Measurements from ENCODE around the gene ARHGAP24. TPM values are rescaled to one million over a fixed set of nuclear protein-coding genes. Genes with fewer than 3 reads are reported as not detected.

Gene ARHGAP24
- total RNA-seq, 1 experiment from 2014 or later, result 5.8 TPM

DNA sequence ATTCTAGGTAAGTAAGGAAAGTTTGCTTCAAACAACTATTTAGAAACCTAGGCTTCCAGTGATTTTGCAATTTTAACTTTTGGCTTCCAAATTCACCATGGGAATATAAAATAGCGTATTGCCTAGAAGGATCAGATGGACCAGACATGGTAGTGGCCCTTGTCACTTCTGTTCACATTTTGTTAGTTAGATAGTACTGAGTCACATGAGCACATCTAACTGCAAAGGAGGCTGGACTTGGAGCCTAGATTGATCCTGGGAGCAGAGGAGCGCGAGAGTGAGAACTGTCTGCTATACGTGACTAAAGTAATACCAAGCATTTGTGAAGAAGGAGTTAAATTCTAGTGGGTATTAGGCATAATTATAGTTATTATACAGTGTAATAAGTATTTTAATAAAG lies 102.4 kb downstream of the ARHGAP24 start:
- DNase-seq (ENCODE audit: low read depth), result no peak

GRCh38 chr4:85579942-85580341 lies 105.0 kb downstream of the ARHGAP24 start:
- DNase-seq (ENCODE audit: low read depth), result no peak

- DNase-seq (ENCODE audit: low read depth), result no peak
These were observed 105.5 kb downstream of the ARHGAP24 start for GRCh38 chr4:85580489-85580888.

DNA sequence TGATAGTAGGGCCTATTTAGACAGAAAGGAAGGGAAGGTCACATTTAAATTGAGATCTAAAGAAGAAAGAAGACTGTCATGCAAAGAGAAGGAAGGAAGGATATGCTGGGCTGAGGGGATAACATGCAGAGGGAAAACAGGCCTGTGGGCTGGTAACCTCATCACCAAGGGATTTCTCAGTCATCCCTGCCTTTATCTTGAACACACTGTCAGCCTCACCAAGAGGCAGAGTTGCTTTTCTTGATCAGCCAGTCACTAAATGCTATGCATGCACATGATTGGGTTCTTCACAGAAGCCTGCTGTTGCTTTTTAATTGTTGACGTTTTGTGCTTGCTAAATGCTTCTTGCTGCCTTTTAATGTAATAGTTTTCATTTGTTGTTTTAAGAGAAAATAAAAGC lies 113.0 kb downstream of the ARHGAP24 start:
- DNase-seq (ENCODE audit: low read depth), result no peak

DNA sequence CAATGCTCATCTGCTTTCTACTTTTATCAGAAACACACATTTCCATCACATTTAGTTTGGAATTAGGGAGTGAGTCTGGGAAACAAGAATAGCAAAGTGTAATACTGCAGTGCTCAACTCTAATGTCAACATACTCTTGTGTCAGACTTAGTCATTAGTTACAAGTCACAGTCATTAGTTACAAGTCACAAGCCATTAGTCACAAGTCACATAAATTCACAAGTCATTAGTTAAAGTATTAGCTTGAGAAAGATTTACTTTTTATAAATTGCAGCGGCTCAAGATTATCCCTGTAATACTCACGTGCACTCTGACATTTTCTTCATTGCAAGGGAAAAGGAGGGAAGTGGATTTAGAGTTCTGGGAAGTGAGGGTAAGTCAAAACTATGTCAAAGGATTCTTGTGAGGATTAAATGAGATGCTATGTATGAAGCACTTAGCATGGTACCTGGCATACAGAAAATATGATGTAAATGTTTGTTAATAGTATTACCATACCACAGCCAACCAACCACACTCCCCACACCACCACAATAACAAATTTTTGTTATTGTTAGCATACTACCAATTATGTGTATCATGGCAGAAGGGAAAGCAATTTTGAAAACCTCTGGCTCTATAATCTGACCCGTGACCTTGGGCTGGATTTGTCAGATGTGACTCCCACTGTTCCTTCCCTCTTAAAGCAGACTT lies 116.6 kb downstream of the ARHGAP24 start:
- DNase-seq (ENCODE audit: low read depth), result no peak

- no peak for DNase-seq (ENCODE audit: low read depth)
These were observed 120.3 kb downstream of the ARHGAP24 start for GRCh38 chr4:85595098-85595775.

- DNase-seq (ENCODE audit: low read depth), result no peak
These were observed 121.0 kb downstream of the ARHGAP24 start for GRCh38 chr4:85595796-85596559.

DNA sequence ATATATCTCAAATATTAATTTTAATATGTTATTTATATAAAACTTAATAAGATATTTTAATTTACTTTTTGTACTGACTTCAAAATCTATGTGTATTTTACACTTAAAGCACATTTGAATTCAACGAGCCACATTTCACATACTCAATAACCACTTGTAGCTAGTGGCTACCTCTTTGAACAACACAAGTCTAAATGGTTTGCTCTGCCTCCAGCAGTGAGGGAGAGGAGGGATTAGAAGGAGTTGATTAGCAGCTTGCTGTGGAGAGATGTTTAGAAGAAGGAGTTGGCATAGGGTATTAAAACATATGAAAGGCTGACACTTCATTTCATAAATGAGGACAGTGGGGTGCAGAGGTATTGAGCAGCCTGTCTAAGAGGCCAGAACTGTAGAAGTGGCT lies 124.0 kb downstream of the ARHGAP24 start:
- DNase-seq (ENCODE audit: low read depth), result no peak

DNA sequence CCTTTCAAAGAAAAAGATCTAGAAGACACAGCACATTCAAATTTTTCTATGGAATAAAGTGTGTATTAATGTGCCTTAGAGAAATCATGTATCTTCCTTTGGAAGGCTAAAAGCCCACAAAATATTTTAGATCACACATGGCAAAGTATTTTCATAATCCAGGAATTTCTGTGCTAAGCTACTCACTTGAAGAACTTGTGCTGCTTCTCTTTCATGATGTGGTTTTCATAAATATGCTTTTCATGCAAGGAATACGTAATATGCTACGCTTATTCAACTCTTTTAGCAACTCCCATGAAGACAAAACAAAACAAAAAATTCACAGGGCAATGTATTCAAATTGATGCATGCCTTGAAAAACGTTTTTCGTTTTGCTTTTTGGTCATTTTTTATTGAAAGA lies 125.6 kb downstream of the ARHGAP24 start:
- no peak for DNase-seq (ENCODE audit: low read depth)

- peak; percentile 31 for DNase-seq (ENCODE audit: low read depth)
These were observed 128.7 kb downstream of the ARHGAP24 start for GRCh38 chr4:85603437-85604336.

DNA sequence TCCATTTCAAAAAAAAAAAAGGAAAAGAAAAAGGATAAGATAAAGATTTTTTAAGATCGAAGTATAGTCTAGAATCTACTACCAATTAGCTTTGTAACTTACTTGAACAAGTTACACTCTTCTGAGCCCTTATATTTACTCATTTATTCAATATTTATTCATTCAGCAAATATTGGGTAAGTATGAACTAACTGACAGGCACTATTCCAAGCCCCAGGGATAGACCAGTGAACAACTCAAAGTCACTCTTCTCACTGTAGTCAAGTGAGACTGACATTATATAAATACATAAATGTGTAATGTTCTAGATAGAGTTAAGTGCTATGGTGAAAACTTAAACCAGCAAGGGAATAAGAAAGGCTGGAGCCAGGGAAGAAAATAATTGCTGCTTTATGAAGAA lies 131.6 kb downstream of the ARHGAP24 start:
- no peak for DNase-seq (ENCODE audit: low read depth)

DNA sequence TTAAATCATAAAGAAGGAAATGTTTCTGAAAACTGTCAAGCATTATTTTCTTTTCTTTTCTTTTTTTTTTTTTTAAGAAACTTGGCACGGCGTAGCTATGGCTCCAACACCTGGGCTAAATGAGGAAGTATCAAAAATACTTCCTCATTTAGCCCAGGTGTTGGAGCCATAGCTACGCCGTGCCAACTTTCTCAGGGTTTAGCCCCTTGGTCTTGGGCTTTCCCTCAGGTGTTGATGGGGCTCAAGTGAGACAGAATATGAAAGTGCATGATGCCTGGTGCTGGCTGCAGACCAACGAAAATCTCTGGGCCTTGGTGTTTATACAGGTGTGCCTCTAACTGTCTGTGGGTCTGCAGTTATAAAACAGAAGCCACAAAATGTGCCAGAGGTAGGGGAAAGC lies 132.7 kb downstream of the ARHGAP24 start:
- no peak for DNase-seq (ENCODE audit: low read depth)

GRCh38 chr4:85610450-85610849 lies 135.5 kb downstream of the ARHGAP24 start:
- DNase-seq (ENCODE audit: low read depth), result no peak

DNA sequence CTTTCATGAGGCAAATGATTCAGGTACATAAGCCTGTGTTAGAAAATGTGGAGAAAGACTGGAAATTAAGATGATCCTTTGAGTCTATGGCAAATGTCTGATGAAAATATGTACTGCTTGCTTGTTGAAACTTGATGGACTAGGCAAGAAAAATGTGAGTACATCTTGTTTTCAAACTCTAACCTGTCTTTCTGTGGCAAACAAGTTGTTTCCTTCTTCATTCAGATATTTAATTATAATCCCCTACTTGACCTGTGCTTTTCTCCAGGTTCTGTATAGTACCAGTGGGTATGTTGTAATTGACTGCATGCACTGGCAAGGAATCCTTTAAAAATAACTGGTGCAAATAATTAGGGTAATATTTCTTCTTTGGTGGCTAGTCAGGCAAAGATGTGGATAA lies 136.7 kb downstream of the ARHGAP24 start:
- DNase-seq (ENCODE audit: low read depth), result no peak

DNA sequence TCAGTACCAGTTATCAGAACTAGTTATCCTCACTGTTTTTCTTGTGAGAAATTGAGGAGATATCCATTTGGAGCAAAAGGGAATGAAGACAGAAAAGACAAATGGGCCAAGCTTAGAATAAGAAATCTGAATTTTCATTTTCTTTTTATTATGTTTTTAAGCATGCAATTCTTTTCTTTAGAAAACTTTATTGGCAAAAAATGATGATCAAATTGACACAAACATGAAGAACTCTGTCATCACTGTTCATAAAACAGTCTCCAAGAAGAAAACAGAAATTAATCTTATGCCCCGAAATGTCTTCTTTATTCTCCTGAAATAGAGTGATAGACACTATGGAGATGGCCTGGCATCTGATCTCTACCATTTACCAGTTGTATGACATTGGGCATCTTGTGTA lies 139.0 kb downstream of the ARHGAP24 start:
- no peak for DNase-seq (ENCODE audit: low read depth)

GRCh38 chr4:85615952-85616351 lies 141.0 kb downstream of the ARHGAP24 start:
- DNase-seq (ENCODE audit: low read depth), result no peak

GRCh38 chr4:85617202-85617601 lies 142.3 kb downstream of the ARHGAP24 start:
- DNase-seq (ENCODE audit: low read depth), result no peak

DNA sequence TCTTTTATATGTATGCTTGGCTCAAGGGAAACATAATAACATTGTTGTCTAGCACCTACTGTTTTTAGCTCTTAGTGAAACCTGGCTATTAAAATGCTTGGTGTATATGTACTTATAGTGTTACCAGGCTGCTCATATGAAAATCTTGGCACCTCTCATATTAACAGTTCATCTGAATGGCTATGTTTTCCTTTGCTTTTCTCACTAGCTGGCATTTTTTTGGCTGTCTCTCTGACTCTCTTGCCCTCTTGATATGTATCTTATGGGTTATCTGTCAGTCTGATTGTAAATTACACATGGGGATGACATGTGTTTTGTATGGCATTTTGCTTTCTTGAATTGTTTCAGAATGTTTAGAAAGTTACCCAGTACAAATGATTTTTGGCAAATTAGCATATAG lies 158.0 kb downstream of the ARHGAP24 start:
- no peak for DNase-seq (ENCODE audit: low read depth)

DNA sequence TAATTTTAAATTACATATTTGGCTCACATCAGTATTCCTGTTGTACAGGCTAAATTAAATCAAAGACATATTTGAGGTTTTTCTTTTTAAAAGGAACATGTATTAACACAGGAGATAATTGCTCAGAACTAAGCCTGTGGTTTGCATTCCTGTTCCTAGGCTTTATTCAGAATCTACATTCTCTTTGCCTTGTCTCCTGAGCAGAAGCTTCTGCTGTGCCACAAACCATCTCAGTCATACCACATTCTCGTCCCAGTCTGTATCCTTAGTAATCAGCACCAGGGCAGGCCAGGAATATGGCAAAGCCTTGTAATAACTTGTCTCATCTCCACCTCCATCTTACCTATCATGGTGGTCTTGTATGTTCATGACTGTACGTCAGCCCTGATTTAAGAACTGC lies 162.8 kb downstream of the ARHGAP24 start:
- DNase-seq (ENCODE audit: low read depth), result no peak

GRCh38 chr4:85639946-85640345 lies 165.0 kb downstream of the ARHGAP24 start:
- no peak for DNase-seq (ENCODE audit: low read depth)

DNA sequence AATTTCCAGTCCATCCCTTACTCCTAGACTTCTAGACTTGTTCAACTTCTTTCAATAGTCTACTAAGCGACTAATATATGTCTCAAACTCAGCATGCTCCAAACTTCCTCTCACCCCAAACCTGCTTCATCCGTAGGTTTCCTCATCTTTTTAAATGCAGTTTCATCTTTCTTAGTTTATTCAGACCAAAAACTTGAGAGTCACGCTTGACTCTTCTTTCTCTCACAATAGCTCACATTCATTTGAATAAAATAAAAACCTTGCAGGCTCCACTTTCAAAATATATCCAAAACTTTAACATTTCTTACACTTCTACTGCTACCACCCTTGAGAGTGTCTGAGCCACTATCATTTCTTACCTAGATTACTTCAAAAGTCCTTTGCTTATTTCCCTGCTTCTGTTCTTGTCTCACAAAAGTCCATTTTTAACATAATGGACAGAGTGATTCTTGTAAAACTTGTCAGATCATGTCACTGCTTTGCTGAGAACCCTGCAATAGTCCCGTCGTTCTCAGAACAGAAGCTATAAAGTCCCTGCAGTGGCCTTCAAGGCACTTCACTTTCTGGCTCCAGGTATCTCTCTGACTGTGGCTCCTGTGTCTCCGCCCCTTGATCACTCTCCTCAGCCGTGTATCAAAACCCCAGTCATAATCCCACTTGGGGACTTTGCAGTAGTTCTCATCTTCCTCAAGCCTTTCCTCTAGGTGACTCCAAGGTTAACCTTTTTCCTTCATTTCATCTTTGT lies 167.6 kb downstream of the ARHGAP24 start:
- DNase-seq (ENCODE audit: low read depth), result no peak
